Subcutaneous adipose tissue (tissue), 4 donors: ENCODE results near the gene CD33. TPM values are rescaled to one million over a fixed set of nuclear protein-coding genes. Genes with fewer than 3 reads are reported as not detected.

Source experiments
- small RNA-seq: library from RNA; depleted of rRNA; stranded (forward); fragments of <200 nt; gene quantifications from one replicate; pipeline ENCODE3, GENCODE V24; 2016
- total RNA-seq, 4 donors: library from RNA; depleted of rRNA; stranded (reverse); fragments of >200 nt; gene quantifications; one replicate each; pipeline ENCODE4 v1.1.0, GENCODE V29; 2016
- TF ChIP-seq, protein P1 (sequence below): fragments of 450-650 bp; IDR thresholded peaks from one replicate; pipeline ENCODE4 v1.5.1; 2016; ENCODE audit warnings: low read depth, mild to moderate bottlenecking, control low read depth, antibody characterized with exemption, moderate library complexity

CD33 gene
- total RNA-seq, 4 donors from 2014 or later: 4.7 to 32.1 (median 13.0) TPM

DNA sequence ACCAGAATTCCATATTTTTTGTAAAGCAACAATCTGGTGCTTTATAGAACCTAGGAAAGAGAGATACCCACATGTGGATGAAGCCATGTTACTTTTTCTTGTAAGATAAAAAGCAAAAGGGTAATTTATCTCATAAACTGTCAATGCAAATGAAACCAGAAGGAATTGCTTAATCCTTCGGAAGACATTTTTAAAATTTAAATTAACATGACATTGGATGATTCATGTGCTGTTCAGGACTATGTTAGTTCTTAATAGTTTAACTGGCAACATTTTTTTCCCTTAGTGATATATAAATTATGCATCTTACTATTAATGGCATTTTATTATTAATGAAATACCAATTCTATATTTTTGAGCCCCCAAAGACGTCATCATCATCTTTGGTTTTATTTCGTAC lies 60.8 kb downstream of the CD33 start:
- TF ChIP-seq, protein P1, sequence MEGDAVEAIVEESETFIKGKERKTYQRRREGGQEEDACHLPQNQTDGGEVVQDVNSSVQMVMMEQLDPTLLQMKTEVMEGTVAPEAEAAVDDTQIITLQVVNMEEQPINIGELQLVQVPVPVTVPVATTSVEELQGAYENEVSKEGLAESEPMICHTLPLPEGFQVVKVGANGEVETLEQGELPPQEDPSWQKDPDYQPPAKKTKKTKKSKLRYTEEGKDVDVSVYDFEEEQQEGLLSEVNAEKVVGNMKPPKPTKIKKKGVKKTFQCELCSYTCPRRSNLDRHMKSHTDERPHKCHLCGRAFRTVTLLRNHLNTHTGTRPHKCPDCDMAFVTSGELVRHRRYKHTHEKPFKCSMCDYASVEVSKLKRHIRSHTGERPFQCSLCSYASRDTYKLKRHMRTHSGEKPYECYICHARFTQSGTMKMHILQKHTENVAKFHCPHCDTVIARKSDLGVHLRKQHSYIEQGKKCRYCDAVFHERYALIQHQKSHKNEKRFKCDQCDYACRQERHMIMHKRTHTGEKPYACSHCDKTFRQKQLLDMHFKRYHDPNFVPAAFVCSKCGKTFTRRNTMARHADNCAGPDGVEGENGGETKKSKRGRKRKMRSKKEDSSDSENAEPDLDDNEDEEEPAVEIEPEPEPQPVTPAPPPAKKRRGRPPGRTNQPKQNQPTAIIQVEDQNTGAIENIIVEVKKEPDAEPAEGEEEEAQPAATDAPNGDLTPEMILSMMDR: no peak

Small RNA genes within 50 kb of the gene (small RNA-seq; reads per million reads assigned to genes)
- gene MIR8074: not detected

Other genes starting within 250 kb of the CD33 start
- gene KLK7, start 241.2 kb upstream of the CD33 start, total RNA-seq: 1 to 10 TPM in 1 of 4 donors, not detected in 3; 1.5 TPM
- gene KLK8, start 223.5 kb upstream of the CD33 start, total RNA-seq: not detected
- gene KLK10, start 205.4 kb upstream of the CD33 start, total RNA-seq: 1 to 10 TPM in 1 of 4 donors, not detected in 3; 1.0 TPM
- gene KLK11, start 198.5 kb upstream of the CD33 start, total RNA-seq: not detected
- gene KLK12, start 190.1 kb upstream of the CD33 start, total RNA-seq: not detected
- gene KLK13, start 160.0 kb upstream of the CD33 start, total RNA-seq: not detected
- gene KLK14, start 142.2 kb upstream of the CD33 start, total RNA-seq: not detected
- gene CTU1, start 116.7 kb upstream of the CD33 start, total RNA-seq: 1 to 10 TPM; 2.8 to 8.5 (median 4.6) TPM
- gene SIGLEC9, start 100.2 kb upstream of the CD33 start, total RNA-seq: 10 to 100 TPM in 2 of 4 donors, 1 to 10 TPM in 2; 5.5 to 34.7 (median 11.3) TPM
- 10 to 100 TPM in 1 of 4 donors, 1 to 10 TPM in 2, under 1 TPM in 1; 0.57 to 13.4 (median 4.2) TPM for gene SIGLEC7, start 82.8 kb upstream of the CD33 start, total RNA-seq
- not detected for gene SIGLECL1, start 26.0 kb downstream of the CD33 start, total RNA-seq
- under 1 TPM in 3 of 4 donors, not detected in 1; 0.17 to 0.82 (median 0.22) TPM for gene IGLON5, start 86.6 kb downstream of the CD33 start, total RNA-seq
- gene VSIG10L, start 117.1 kb downstream of the CD33 start, total RNA-seq: 1 to 10 TPM in 1 of 4 donors, under 1 TPM in 3; 0.44 to 1.4 (median 0.61) TPM
- gene ETFB, start 141.3 kb downstream of the CD33 start, total RNA-seq: 100 to 1,000 TPM; 116 to 444 (median 155) TPM
- gene CLDND2, start 143.9 kb downstream of the CD33 start, total RNA-seq: not detected
- gene NKG7, start 147.6 kb downstream of the CD33 start, total RNA-seq: 1 to 10 TPM; 1.6 to 3.7 (median 2.7) TPM
- not detected for gene LIM2, start 162.9 kb downstream of the CD33 start, total RNA-seq
- not detected for gene C19orf84, start 165.5 kb downstream of the CD33 start, total RNA-seq
- 1 to 10 TPM in 2 of 4 donors, under 1 TPM in 1, not detected in 1; 0.66 to 1.8 (median 1.7) TPM for gene SIGLEC10, start 192.6 kb downstream of the CD33 start, total RNA-seq
- under 1 TPM; 0.17 to 0.94 (median 0.38) TPM for gene SIGLEC8, start 233.4 kb downstream of the CD33 start, total RNA-seq